ENCODE results near the gene GTF3C5.

GTF3C5 gene

GRCh38 chr9:133028221-133028620 is 2.6 kb upstream of the GTF3C5 start:
- no peak overlapping the region for H3K4me2 ChIP-seq (ENCODE audit: insufficient read depth, low read length, poor library complexity, severe bottlenecking)
- H3K79me1 ChIP-seq (ENCODE audit: low read depth, low read length), result peaks cover 8% of the 10 kb centered on the region
- WGBS, 2 donors (ENCODE audit: extremely low coverage in 2 of 2, insufficient read length in 2 of 2, insufficient replicate concordance in 1 of 2), result no CpG with 5 or more reads among the region's 3 CpGs
- H3K27ac ChIP-seq (replicated peaks; ENCODE audit: low read length), result no peak overlapping the region
- H3K23ac ChIP-seq (ENCODE audit: low read depth, low read length, poor library complexity), result no peak overlapping the region
- H3K27me3 ChIP-seq (ENCODE audit: control insufficient read depth in 3 of 3, insufficient read depth in 3 of 3, low read depth in 1 of 3, low read length in 3 of 3), result no peaks in the 10 kb centered on the region
- peaks cover under 1 to 13% of the 10 kb centered on the region in 2 donors for H3K36me3 ChIP-seq (replicated peaks in 1 of 2; ENCODE audit: control insufficient read depth in 2 of 2, insufficient read depth in 2 of 2, low read length in 2 of 2)
- H3K4me1 ChIP-seq (ENCODE audit: control insufficient read depth in 2 of 2, insufficient read depth in 1 of 2, low read depth in 1 of 2, low read length in 2 of 2), result peaks cover 8 to 13% of the 10 kb centered on the region in 2 donors
- H3K18ac ChIP-seq (ENCODE audit: low read length), result no peak overlapping the region
- no peak overlapping the region for H2AFZ ChIP-seq (ENCODE audit: low read length)
- no peak overlapping the region for H3K9ac ChIP-seq (ENCODE audit: low read depth, low read length, poor library complexity)
- H2BK12ac ChIP-seq (ENCODE audit: low read length), result no peak overlapping the region
- no peak overlapping the region for H2AK5ac ChIP-seq (ENCODE audit: low read depth, low read length)
- no peak overlapping the region for H3K4me3 ChIP-seq (ENCODE audit: low read length in 2 of 2)
- no peak for DNase-seq (ENCODE audit: low spot score)
- H4K8ac ChIP-seq (ENCODE audit: low read depth, low read length), result no peak overlapping the region
- no peak overlapping the region for H2BK15ac ChIP-seq (ENCODE audit: low read length)
- H3K4ac ChIP-seq (ENCODE audit: low read length), result no peak overlapping the region
- no peak overlapping the region for H4K91ac ChIP-seq (ENCODE audit: low read depth, low read length, poor library complexity)
- H2BK5ac ChIP-seq (ENCODE audit: low read length), result no peak overlapping the region
- no peak overlapping the region for H3K14ac ChIP-seq (ENCODE audit: low read length)
- peaks cover 1 to 4% of the 10 kb centered on the region in 2 donors for H3K9me3 ChIP-seq (replicated peaks in 1 of 2; ENCODE audit: control insufficient read depth in 2 of 2, insufficient read depth in 1 of 2, low read depth in 1 of 2, low read length in 2 of 2)
- H2BK120ac ChIP-seq (ENCODE audit: low read depth, low read length), result no peak overlapping the region

GRCh38 chr9:133029994-133030316 is 842 bp upstream of the GTF3C5 start:
- H2AK5ac ChIP-seq (ENCODE audit: low read depth, low read length), result no peak overlapping the region
- H3K14ac ChIP-seq (ENCODE audit: low read length), result no peak overlapping the region
- H2BK15ac ChIP-seq (ENCODE audit: low read length), result no peak overlapping the region
- peak overlapping the region; percentile 90 for H3K18ac ChIP-seq (ENCODE audit: low read length)
- H3K9ac ChIP-seq (ENCODE audit: low read depth, low read length, poor library complexity), result peak overlapping the region; percentile 86
- H4K91ac ChIP-seq (ENCODE audit: low read depth, low read length, poor library complexity), result no peak overlapping the region
- H3K4ac ChIP-seq (ENCODE audit: low read length), result no peak overlapping the region
- peak overlapping the region; percentile 90 for H3K23ac ChIP-seq (ENCODE audit: low read depth, low read length, poor library complexity)
- H2BK120ac ChIP-seq (ENCODE audit: low read depth, low read length), result no peak overlapping the region
- peak overlapping the region; percentile 90 to 91 for H3K4me3 ChIP-seq (ENCODE audit: low read length in 2 of 2)
- no peak overlapping the region for H2BK12ac ChIP-seq (ENCODE audit: low read length)
- no peak for DNase-seq (ENCODE audit: low spot score)
- H2AFZ ChIP-seq (ENCODE audit: low read length), result peak overlapping the region; percentile 83
- no peak overlapping the region for H3K27ac ChIP-seq (replicated peaks; ENCODE audit: low read length)
- H3K27me3 ChIP-seq (ENCODE audit: control insufficient read depth in 3 of 3, insufficient read depth in 3 of 3, low read depth in 1 of 3, low read length in 3 of 3), result no peaks in the 10 kb centered on the region
- peaks cover 1 to 7% of the 10 kb centered on the region in 2 donors for H3K9me3 ChIP-seq (replicated peaks in 1 of 2; ENCODE audit: control insufficient read depth in 2 of 2, insufficient read depth in 1 of 2, low read depth in 1 of 2, low read length in 2 of 2)
- H3K4me1 ChIP-seq (ENCODE audit: control insufficient read depth in 2 of 2, insufficient read depth in 1 of 2, low read depth in 1 of 2, low read length in 2 of 2), result peaks cover 8 to 13% of the 10 kb centered on the region in 2 donors
- H3K79me1 ChIP-seq (ENCODE audit: low read depth, low read length), result peaks cover 14% of the 10 kb centered on the region
- WGBS, 2 donors (ENCODE audit: extremely low coverage in 2 of 2, insufficient read length in 2 of 2, insufficient replicate concordance in 1 of 2), result no CpG with 5 or more reads among the region's 28 CpGs
- peak overlapping the region; percentile 63 for H3K4me2 ChIP-seq (ENCODE audit: insufficient read depth, low read length, poor library complexity, severe bottlenecking)
- H3K36me3 ChIP-seq (replicated peaks in 1 of 2; ENCODE audit: control insufficient read depth in 2 of 2, insufficient read depth in 2 of 2, low read length in 2 of 2), result peaks cover 2 to 30% of the 10 kb centered on the region in 2 donors
- no peak overlapping the region for H2BK5ac ChIP-seq (ENCODE audit: low read length)
- H4K8ac ChIP-seq (ENCODE audit: low read depth, low read length), result no peak overlapping the region

- H3K36me3 ChIP-seq (replicated peaks in 1 of 2; ENCODE audit: control insufficient read depth in 2 of 2, insufficient read depth in 2 of 2, low read length in 2 of 2), result peaks cover 2 to 42% of the 10 kb centered on the region in 2 donors
- peak overlapping the region; percentile 90 for H3K18ac ChIP-seq (ENCODE audit: low read length)
- no peak for DNase-seq (ENCODE audit: low spot score)
- H3K79me1 ChIP-seq (ENCODE audit: low read depth, low read length), result peaks cover 14% of the 10 kb centered on the region
- no CpG with 5 or more reads among the region's 16 CpGs for WGBS, 2 donors (ENCODE audit: extremely low coverage in 2 of 2, insufficient read length in 2 of 2, insufficient replicate concordance in 1 of 2)
- peaks cover 8 to 13% of the 10 kb centered on the region in 2 donors for H3K4me1 ChIP-seq (ENCODE audit: control insufficient read depth in 2 of 2, insufficient read depth in 1 of 2, low read depth in 1 of 2, low read length in 2 of 2)
- no peak overlapping the region for H3K27ac ChIP-seq (replicated peaks; ENCODE audit: low read length)
- H3K14ac ChIP-seq (ENCODE audit: low read length), result no peak overlapping the region
- H4K8ac ChIP-seq (ENCODE audit: low read depth, low read length), result no peak overlapping the region
- H4K91ac ChIP-seq (ENCODE audit: low read depth, low read length, poor library complexity), result no peak overlapping the region
- H2BK120ac ChIP-seq (ENCODE audit: low read depth, low read length), result peak overlapping the region; percentile 32
- H2AK5ac ChIP-seq (ENCODE audit: low read depth, low read length), result no peak overlapping the region
- peak overlapping the region; percentile 94 for H3K9ac ChIP-seq (ENCODE audit: low read depth, low read length, poor library complexity)
- no peaks in the 10 kb centered on the region for H3K27me3 ChIP-seq (ENCODE audit: control insufficient read depth in 3 of 3, insufficient read depth in 3 of 3, low read depth in 1 of 3, low read length in 3 of 3)
- no peak overlapping the region for H3K4ac ChIP-seq (ENCODE audit: low read length)
- peak overlapping the region; percentile 44 for H2BK5ac ChIP-seq (ENCODE audit: low read length)
- H3K9me3 ChIP-seq (replicated peaks in 1 of 2; ENCODE audit: control insufficient read depth in 2 of 2, insufficient read depth in 1 of 2, low read depth in 1 of 2, low read length in 2 of 2), result peaks cover 1 to 15% of the 10 kb centered on the region in 2 donors
- peak overlapping the region; percentile 90 for H2AFZ ChIP-seq (ENCODE audit: low read length)
- H2BK12ac ChIP-seq (ENCODE audit: low read length), result no peak overlapping the region
- no peak overlapping the region for H2BK15ac ChIP-seq (ENCODE audit: low read length)
- H3K4me3 ChIP-seq (ENCODE audit: low read length in 2 of 2), result peak overlapping the region; percentile 90 to 94
- peak overlapping the region; percentile 72 for H3K4me2 ChIP-seq (ENCODE audit: insufficient read depth, low read length, poor library complexity, severe bottlenecking)
- peak overlapping the region; percentile 68 for H3K23ac ChIP-seq (ENCODE audit: low read depth, low read length, poor library complexity)
Measured at GRCh38 chr9:133031130-133031422, 279 bp downstream of the GTF3C5 start.

GRCh38 chr9:133031496-133031911 is 707 bp downstream of the GTF3C5 start:
- Histone ChIP-seq H3K14ac (ENCODE audit: low read length) (no peak overlapping the region), H2BK120ac (ENCODE audit: low read depth, low read length) (no peak overlapping the region), H3K9ac (ENCODE audit: low read depth, low read length, poor library complexity) (peak overlapping the region; percentile 94), H3K23ac (ENCODE audit: low read depth, low read length, poor library complexity) (no peak overlapping the region), H2AK5ac (ENCODE audit: low read depth, low read length) (no peak overlapping the region), H3K79me1 (ENCODE audit: low read depth, low read length) (peaks cover 14% of the 10 kb centered on the region), H3K4me2 (ENCODE audit: insufficient read depth, low read length, poor library complexity, severe bottlenecking) (peak overlapping the region; percentile 72), H4K8ac (ENCODE audit: low read depth, low read length) (no peak overlapping the region), H2BK15ac (ENCODE audit: low read length) (no peak overlapping the region), H3K9me3 (replicated peaks in 1 of 2; ENCODE audit: control insufficient read depth in 2 of 2, insufficient read depth in 1 of 2, low read depth in 1 of 2, low read length in 2 of 2) (peaks cover 1 to 15% of the 10 kb centered on the region in 2 donors), H3K4ac (ENCODE audit: low read length) (no peak overlapping the region), H3K27me3 (ENCODE audit: control insufficient read depth in 3 of 3, insufficient read depth in 3 of 3, low read depth in 1 of 3, low read length in 3 of 3) (no peaks in the 10 kb centered on the region), H3K4me1 (ENCODE audit: control insufficient read depth in 2 of 2, insufficient read depth in 1 of 2, low read depth in 1 of 2, low read length in 2 of 2) (peaks cover 8 to 13% of the 10 kb centered on the region in 2 donors), H4K91ac (ENCODE audit: low read depth, low read length, poor library complexity) (no peak overlapping the region), H2AFZ (ENCODE audit: low read length) (no peak overlapping the region), H3K36me3 (replicated peaks in 1 of 2; ENCODE audit: control insufficient read depth in 2 of 2, insufficient read depth in 2 of 2, low read length in 2 of 2) (peaks cover 2 to 46% of the 10 kb centered on the region in 2 donors), H3K27ac (replicated peaks; ENCODE audit: low read length) (no peak overlapping the region), H2BK12ac (ENCODE audit: low read length) (no peak overlapping the region), H3K4me3 (ENCODE audit: low read length in 2 of 2) (peak overlapping the region; percentile 90 to 94), H2BK5ac (ENCODE audit: low read length) (no peak overlapping the region), H3K18ac (ENCODE audit: low read length) (no peak overlapping the region)
- WGBS, 2 donors (ENCODE audit: extremely low coverage in 2 of 2, insufficient read length in 2 of 2, insufficient replicate concordance in 1 of 2), result no CpG with 5 or more reads among the region's 10 CpGs
- no peak for DNase-seq (ENCODE audit: low spot score)

All from neuronal stem cell (in vitro differentiated cells).